GM12873 (cell line): ENCODE data around the gene FAM184B.

Experiments
- CTCF ChIP-seq: IDR thresholded peaks from 2 replicates; pipeline ENCODE4 v1.5.1; 2012; ENCODE audit warnings: low read depth, mild to moderate bottlenecking, moderate library complexity, low read length, control low read depth; ENCODE audit not compliant: insufficient read depth; ENCODE audit errors: missing control alignments

FAM184B gene

GRCh38 chr4:17811078-17811603 lies 29.7 kb upstream of the FAM184B start:
- TF ChIP-seq CTCF: no peak

GRCh38 chr4:17810260-17811077 lies 29.0 kb upstream of the FAM184B start, which contains the start of the genes DCAF16 and NCAPG:
Gene DCAF16 (minus strand): TSS chr4:17810757. CDS start chr4:17804141, 6,616 bp downstream.
Gene NCAPG (plus strand): TSS chr4:17810979. CDS start chr4:17811078, 99 bp downstream.
- TF ChIP-seq CTCF: no peak

- TF ChIP-seq CTCF: no peak
These were observed 28.2 kb upstream of the FAM184B start for GRCh38 chr4:17809667-17810066.

GRCh38 chr4:17807446-17807845 lies 26.0 kb upstream of the FAM184B start:
- TF ChIP-seq CTCF: no peak

- no peak for TF ChIP-seq CTCF
These were observed 24.2 kb upstream of the FAM184B start for GRCh38 chr4:17805580-17806155.

GRCh38 chr4:17797808-17798207 lies 16.4 kb upstream of the FAM184B start:
- no peak for TF ChIP-seq CTCF

- no peak for TF ChIP-seq CTCF
These were observed 13.3 kb upstream of the FAM184B start for GRCh38 chr4:17794730-17795129.
